GM10847 (cell line): ENCODE data around the gene TRAT1.

Experiments
- POLR2A ChIP-seq: IDR thresholded peaks from 2 replicates; pipeline ENCODE4 v1.6.1; 2011; ENCODE audit not compliant: insufficient read length; ENCODE audit errors: extremely low read depth

The TRAT1 gene

DNA sequence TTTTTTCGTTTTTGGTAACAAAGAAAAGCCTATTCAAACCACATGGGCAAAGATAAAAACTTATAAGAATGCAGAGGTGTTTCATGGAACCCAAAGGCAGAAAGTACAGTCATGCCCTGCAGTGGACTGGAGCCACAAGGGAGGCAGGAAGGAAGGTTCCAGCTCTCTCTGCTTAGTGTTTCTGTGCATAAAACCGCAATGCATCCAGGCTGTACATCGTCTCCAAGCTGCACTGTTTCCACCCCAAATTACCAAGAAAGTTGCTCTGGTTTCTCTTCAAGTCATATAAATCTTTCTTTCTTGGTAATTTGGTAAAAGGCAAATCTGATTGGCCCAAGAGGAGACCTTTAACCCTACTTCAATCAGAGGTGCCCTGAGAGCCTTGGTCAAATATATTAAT, 15.8 kb downstream of the TRAT1 start:
- TF ChIP-seq POLR2A = no peak

- TF ChIP-seq POLR2A = no peak
Observed at GRCh38 chr3:108845709-108846293, 23.2 kb downstream of the TRAT1 start.

- TF ChIP-seq POLR2A = no peak
Observed at GRCh38 chr3:108847187-108847586, 24.6 kb downstream of the TRAT1 start.

DNA sequence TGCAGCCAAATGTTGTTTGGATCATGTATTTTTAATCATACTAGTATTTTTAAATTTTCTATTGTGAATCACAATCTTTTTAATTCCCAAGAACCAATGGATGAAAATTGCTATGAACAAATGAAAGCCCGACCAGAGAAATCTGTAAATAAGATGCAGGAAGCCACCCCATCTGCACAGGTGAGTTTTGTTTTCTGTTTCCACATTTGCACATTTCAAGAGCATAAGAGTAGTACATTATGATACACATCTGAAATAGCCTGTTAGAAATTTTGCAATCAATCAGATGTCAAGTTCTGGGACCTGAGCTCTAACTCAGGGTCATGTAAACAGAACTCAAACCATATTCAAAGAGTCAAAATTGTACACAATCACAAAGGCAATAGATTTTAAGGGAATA, 26.5 kb downstream of the TRAT1 start:
- TF ChIP-seq POLR2A = no peak

DNA sequence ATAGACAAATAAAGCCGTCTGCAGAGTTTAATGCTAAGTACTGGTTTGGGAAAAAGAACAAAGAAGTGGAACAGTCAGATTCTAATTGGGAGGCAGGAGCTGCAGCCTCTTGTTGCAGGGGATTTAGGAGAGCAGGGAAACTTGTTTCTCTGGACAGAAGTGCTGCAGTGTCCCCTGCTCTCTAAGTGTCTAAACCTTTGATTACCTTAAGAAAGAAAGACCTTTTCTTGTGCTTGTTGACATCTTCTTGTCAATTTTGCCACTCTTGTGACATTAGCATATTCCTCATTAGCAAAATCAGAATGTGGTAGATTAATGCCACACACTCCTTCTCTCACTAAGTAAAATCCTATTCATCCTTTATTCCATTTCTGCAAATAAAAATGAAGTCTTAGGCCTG, 38.8 kb downstream of the TRAT1 start:
- TF ChIP-seq POLR2A = no peak

DNA sequence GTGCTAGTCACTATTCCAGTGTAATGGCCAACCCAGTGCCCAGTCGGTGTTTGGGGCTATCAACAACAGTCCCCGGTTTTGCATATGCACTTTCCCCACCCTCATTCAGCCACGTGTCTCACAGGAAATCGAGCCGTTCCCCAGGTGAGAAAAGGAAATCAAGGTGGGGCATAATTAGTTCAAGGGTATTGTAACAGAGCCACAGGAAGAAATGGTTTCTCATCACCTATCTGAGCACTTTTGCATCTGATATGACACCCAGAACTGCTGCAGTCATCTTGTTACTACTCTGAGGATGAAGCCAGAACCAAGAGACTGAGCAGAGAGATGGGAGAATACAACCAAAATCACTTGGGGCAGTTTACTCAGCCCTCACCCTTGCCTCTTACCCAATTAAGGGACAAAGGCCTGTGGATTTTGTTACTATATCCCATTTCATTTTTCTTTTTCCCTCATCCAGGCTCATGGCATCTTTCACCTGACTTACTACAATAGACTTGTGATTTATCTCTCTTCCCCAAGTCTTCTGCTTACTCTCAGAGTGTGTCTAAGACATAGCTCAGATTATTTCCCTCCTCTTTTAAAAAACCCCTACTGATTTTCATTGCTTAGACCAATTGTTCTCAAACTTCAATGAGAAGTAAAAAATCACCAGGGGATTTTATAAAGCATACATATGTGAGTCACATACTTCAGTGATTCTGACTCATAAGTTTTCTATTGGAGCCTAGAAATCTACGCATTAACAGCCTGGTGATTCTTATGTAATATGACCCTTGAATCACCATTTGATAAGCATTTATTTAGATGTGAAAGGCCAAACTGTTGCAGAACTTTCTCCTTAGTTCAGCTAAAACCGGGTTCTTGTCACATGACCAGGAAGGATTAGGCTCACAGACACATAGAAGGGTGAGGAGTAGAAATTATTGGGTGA, 40.5 kb downstream of the TRAT1 start:
- TF ChIP-seq POLR2A = no peak

GRCh38 chr3:108863799-108864135, 41.2 kb downstream of the TRAT1 start:
- TF ChIP-seq POLR2A = no peak

GRCh38 chr3:108877901-108878300, 55.3 kb downstream of the TRAT1 start:
- no peak for TF ChIP-seq POLR2A

DNA sequence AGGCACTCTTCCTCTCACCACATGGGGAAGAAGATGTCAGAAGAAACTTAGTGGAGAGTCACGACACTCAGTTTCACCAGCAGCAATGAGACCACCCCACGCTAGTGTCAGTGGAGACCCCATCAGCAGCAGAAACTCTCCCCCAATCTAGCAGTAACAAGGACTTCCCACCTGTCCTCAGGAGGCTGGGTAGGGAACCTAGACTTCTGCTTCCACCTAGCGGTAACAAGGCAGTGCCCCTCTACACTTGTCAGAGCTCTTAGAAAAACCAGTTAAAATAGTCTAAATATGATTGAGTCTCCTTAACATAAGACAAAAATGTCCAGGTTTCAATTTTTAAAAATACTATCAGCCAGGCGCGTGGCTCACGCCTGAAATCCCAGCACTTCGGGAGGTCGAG, 57.3 kb downstream of the TRAT1 start:
- no peak for TF ChIP-seq POLR2A

- TF ChIP-seq POLR2A = no peak
Observed at GRCh38 chr3:108882762-108883161, 60.2 kb downstream of the TRAT1 start.

DNA sequence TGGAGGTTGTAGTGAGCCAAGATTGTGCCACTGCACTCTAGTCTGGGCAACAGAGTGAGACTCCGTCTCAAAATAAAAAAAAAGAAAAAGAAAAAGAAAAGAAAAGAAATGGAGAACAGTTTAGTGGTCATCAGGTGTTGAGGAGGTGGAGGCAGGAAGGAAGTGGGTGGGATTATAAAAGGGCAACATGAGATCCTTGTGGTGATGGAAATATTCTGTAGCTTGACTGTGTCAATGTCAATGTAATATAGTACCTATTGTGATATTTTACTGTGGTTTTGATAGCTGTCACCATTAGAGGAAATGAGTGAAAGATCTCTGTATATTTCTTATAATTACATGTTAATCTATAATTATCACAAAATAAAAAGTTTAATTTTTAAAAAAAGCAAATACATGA, 60.8 kb downstream of the TRAT1 start:
- no peak for TF ChIP-seq POLR2A

DNA sequence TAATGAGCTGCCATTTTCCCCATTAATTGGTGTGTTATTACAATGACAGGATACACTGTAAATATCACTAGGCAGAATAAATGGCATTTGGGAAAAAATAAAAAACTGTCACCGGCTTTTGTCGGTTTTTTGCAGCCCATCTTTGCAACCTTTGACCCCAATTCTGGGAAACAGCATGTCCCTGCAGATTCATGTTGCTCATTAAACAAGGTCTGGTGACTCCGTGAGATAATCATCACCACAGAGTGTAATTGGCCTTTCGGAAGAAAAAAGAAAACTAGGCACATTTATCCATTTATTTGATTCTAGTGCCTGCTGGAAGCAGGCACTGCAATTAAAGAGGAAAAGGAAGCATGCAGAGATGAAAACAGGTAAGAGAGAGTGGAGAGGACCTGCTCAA, 64.5 kb downstream of the TRAT1 start:
- no peak for TF ChIP-seq POLR2A

DNA sequence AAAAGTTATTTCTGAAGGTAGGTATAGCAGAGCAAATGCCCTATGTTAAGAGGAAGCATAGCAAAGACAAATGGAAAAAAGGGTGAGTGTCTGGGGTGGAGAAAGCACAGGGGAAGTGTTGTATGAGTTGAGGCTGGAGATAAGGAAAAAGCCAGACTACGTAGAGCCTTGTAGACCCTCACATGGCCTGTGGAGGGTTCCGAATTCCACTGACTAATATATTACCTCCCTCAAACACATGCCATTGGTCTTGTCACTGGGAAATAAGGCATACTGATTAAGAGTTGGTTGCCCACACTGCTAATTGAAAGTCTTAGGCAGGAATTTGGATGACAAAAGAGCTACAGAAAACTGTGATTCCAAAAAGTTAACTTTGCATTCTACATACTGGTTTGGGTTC, 65.2 kb downstream of the TRAT1 start:
- no peak for TF ChIP-seq POLR2A

DNA sequence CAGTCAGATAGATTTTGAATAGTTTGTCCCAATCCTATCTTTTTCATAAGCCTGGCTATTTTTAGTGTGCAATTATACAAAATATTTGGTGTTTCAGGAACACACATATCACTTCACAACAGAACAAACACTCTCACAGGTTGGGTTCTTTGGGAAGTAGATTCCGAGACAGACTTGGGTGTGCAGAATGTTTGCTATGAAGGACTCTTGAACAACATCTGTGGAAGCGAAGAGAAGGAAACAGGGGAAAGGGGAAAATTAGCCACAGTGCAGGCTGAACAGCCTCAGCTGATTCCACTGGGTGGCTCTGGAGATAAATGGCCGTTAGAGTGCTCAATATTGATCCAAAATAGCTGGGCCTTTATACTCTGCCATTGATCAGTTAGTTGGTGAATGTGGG, 69.2 kb downstream of the TRAT1 start:
- no peak for TF ChIP-seq POLR2A

DNA sequence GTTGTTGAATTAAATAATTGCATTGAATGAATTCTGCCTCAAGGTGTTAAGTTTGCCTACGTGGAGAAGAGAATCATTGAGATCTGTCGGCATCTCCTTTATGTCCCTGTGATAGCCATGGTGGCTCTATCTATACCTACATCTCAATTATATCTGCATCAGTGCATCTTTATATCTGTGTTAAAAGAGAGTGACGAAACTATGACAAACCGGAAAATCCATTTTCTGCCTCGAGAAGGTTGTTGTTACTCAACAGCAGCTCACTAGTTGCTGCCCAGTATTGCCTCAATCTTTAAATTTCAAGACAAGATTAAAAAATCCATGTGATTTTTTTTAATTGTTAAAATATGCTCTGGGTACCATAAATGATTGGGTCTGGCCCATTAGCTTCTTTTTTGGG, 72.4 kb downstream of the TRAT1 start:
- TF ChIP-seq POLR2A = no peak

DNA sequence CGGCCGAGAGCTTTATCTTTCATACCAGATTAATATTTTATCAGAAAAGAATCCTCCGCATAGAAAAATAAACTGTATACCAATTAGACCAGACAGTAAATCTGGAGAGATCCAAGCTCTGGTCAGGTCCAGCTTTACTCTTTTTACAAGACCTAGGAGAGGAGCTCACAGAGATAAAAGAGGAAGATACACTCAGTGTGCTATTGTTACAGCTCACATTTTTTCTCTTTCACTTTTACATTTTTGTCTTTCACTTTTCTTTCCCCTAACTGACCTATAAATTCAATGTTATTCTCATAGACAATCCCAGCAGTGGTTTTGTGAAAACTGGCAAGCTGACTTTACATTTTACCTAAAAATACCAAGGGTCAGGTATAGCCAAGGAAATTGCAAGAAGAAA, 75.3 kb downstream of the TRAT1 start:
- no peak for TF ChIP-seq POLR2A

DNA sequence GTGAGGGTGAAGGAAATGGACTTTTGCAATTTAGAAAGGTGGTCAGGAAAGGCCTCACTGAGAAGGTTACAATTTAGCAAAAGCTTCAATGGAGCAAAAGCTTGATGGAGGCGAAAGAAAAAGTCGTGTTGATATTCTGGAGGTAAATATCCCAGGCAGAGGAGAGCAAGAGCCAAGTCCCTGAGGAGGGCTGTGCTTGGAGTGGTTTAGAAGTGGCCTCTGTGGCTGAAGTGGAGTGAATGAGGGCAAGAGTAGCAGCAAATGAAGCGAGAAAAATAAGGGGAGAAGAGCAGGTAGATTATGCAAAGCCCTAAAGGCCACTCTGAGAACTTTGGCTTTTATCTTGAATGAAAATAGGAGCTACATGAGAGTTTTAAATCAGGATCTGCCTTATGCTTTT, 76.9 kb downstream of the TRAT1 start:
- TF ChIP-seq POLR2A = no peak
